Activated CD4-positive, CD25-positive, alpha-beta regulatory T cell treated with anti-CD3 and anti-CD28 coated beads, Interleukin-2, amount 50 U/mL, for 24 hours (primary cell): Measurements from ENCODE around the gene MIB1.
"Not testable (repeated sequence)": the region's sequence is repeated elsewhere in the genome, so short reads cannot be mapped to it uniquely, and the experiment has no call there.

Experiments
- ATAC-seq, 2 donors: fragments of 150-1000 bp; cut with Tn5 transposase; one replicate each; pipeline ENCODE4 v1.10.0; 2021; ENCODE audit warnings: mild to moderate bottlenecking in 1 of 2, moderate library complexity in 1 of 2

MIB1 gene

GRCh38 chr18:21745231-21745630, 4.6 kb downstream of the MIB1 start:
- no peak for ATAC-seq

DNA sequence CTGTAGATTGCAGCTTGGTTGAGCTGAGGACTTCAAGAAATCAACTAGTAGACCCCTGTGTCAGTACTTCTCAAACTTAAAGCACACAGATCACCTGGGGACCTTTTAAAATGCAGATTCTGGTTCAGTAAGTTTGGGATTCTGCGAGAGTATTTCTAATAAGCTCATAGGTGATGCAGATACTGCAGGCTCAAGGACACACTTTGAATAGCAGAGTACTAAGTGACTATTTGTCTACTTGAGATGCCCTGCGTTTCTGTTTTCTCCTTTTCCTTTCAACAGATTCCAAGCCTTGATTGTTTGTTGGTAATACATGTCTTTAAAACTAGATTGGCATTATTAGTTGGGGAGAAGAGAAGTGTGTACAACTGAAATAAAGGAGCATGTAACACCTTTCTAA, 6.7 kb downstream of the MIB1 start:
- ATAC-seq: no peak

DNA sequence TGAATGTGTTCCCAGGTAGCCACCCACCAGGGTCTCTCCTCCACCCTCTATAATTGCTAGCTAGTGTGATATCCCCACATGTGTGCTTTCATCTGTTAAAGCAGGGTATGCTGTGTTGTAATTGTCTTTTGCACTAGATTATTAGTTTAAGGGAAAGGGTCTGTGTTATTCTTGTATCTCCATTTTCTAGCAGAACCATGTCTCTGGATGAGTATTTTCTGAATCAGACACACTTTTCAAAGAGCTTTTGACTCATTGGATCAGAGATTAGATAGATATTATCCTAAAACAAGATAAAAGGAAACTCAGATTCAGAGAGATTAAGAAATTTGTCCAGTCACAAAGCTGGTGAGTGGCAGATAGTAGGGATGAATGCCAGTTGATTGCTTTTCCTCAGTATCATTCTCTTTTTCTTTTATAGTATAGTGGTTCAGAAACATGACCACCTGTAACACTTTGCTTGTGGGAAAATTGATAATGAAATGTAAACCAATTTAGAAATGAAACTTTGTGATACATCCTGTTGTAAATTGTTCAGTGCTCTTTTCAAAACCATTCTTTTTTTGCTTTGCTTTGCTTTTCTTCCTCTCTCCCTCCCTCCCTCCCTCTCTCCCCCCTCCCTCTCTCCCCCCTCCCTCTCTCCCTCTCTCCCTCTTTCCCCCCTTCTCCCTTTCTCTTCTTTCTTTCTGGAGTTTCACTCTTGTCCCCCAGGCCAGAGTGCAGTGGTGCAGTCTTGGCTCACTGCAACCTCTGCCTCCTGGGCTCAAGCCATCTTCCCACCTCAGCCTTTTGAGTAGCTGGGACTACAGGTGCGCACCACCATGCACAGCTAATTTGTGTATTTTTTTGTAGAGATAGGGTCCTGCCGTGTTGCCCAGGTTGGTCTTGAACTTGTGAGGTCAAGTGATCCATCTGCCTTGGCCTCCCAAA, 7.4 kb downstream of the MIB1 start:
- peak in 1 of 2 donors; percentile 44 for ATAC-seq

DNA sequence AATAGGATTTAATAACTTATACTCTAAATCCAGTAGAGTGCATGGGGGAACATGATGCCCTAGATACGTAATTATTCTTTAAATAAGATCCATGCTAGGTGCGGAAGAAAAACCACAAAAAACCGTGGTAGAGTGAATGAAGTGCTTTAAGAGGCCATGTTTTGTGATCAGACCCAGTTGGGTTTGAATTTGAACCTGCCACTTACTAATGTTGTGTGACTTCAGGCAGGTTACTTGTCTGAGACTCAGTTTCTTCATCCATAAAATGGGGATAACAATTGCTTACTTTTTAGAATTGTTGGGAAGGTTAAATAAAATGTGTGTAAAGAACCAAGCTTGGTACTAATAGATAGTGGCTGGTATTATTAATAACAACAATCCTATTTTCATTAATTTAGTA, 17.2 kb downstream of the MIB1 start:
- ATAC-seq: no peak

GRCh38 chr18:21759836-21760235, 19.2 kb downstream of the MIB1 start:
- no peak for ATAC-seq

DNA sequence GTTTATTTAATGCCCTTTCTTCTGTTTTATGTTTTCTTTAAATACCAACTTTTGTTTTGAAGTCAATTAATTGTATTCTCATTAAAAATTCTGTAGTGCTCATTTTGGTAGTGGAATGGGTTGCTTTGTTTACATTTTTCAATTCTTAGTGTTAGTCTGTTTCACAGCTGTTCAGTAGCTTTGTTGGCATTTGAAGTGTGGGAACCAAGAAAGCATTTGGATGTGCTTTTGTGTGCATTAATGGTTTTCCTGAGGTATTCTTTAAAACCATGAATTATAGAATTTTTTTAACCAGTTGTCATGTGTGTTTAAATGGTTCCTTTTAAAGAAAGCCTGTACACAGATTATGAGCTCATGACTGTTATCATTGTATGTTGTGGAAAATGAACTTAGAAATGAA, 19.7 kb downstream of the MIB1 start:
- no peak for ATAC-seq

DNA sequence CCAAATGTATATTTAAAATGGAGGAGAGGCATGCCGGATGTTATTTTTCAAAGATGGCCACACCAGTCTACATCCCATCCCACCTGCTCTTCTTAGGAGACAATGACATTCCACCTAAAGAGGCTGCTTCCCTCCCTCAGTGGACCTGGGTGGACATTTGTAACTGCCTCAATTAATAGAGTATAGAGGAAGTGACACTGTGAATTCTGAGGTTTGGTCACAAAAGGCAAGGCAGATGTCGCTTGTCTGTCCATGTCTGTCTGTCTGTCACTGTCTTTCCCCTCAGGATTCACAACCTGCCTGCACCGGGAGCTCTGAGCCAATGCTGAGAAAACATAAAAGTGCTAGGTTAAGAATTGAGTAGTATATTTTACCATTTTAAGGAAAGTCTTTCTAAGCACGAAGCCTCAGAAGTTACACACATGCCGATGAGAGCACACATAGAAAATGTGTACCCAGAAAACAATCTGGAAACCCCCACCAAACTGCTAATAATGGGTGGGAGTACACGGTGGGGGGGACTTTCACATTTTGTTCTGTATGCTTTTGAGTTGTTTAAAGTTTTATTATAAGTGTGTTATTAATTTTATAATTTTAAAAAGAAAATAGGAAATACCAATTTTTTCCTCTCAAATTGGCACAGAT, 21.0 kb downstream of the MIB1 start:
- ATAC-seq: no peak

DNA sequence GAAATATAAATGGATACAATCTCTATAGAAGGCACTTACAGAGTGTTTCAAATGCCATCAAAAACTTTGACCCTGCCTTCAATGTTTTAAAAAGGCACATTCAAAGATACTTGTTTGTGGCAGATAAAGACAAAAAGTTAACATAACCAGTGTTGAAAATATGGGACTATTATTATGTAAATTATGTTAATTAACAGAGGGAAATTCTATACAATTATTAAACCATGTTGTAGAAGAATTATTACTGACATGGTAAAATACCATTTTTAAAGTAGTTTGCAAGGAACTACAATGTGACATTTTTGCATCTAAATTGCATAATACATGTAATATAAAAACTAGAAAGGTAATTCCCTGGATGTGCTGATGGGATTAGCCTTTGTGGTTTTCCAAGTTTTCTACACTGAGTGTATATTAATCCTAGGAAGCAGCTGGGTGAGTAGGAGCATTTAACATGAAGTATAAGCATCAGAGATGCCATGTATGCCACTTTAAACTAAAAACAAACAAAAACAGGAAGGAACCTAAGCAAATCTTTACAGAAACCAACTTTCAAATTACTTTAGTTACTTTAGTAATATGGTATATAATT, 21.7 kb downstream of the MIB1 start:
- no peak for ATAC-seq

DNA sequence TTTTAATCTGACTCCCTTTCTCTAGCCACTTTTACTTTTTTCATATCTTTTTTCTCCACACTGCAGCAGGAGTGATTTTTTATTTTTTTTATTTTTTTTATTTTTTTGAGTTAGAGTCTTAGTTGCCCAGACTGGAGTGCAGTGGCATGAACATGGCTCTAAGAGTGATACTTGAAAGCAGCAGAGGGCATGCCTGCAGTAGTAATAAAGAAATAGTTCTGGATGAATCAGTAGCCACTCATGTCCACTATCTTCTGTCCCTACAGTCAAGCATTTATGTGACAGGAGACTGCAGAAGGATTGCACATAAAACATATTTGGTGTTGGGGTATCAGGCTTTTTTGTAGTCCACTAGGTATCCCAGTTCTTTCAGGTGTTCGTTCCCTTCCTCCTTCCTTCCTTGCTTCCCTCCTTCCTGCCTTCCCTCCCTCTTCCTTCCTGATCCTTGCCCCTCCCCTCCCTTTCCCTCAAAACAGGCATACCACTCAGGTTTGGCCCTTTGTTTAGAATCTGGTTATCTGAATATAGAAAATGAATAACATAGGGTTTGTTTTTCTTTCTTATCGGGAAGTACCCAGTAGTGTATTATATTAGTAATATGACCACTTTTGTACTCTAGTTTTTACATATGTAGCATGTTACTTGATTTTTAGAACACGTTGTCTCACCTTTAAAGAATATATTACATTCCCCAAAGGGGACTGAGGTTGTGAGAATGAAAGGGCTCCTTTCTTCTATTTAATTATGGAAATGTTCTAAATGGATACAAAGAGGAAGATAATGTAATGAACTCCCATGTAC, 23.5 kb downstream of the MIB1 start:
- ATAC-seq: peak in 1 of 2 donors; percentile 13

- no peak for ATAC-seq
These were observed 28.6 kb downstream of the MIB1 start for GRCh38 chr18:21769206-21769605.

DNA sequence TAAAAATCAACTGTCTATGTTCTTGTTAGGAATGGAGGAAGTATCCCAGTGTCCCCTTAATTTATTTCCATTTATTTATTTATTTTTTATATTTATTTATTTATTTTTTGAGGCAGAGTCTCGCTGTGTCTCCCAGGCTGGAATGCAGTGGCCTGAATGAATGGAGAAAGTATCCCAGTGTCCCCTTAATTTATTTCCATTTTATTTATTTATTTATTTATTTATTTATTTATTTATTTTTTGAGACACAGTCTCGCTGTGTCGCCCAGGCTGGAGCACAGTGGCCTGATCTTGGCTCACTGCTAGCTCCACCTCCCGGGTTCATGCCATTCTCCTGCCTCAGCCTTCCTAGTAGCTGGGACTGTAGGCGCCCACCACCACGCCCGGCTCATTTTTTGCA, 34.1 kb downstream of the MIB1 start:
- no peak for ATAC-seq

DNA sequence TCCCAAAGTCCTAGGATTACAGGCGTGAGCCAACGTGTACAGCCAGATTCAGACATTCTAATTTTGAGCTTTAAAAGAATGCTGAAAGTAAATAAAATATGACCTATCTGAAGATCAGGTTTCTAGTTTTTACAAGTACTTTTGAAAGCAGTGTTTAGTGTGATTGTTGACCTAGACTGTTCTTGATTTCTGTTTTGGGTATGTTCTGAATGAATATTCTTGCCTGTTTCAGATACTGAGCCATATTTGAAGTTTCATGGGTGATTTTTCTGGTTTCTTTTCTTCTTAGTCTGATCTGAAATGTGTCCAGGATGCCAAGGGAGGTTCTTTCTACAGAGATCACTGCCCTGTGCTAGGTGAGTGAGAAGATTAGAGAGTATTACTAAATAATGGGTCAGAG, 37.2 kb downstream of the MIB1 start:
- no peak for ATAC-seq

- ATAC-seq: no peak
These were observed 45.9 kb downstream of the MIB1 start for GRCh38 chr18:21786526-21786925.

- ATAC-seq: not testable (repeated sequence)
These were observed 55.5 kb downstream of the MIB1 start for GRCh38 chr18:21796089-21796488.

GRCh38 chr18:21798126-21798525, 57.5 kb downstream of the MIB1 start:
- no peak for ATAC-seq

GRCh38 chr18:21799721-21800120, 59.1 kb downstream of the MIB1 start:
- no peak for ATAC-seq

DNA sequence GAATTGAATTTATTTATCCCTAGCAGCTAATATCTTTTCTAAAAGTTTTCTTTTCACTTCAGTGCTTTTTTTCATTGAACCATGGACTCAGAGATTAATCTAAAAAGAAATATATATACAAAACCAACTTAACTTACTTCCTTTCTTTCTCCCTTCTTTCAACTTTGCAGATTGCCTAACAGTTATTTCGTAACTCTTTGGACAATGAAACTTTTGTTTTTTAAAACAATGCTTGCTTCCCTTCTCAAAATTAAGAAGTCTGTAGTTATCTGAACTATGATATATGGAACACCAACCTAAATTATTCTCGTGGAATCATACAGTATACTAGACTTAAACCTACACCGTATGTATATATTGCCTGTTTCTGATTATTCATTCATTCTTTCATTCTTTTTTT, 62.9 kb downstream of the MIB1 start:
- ATAC-seq: no peak

DNA sequence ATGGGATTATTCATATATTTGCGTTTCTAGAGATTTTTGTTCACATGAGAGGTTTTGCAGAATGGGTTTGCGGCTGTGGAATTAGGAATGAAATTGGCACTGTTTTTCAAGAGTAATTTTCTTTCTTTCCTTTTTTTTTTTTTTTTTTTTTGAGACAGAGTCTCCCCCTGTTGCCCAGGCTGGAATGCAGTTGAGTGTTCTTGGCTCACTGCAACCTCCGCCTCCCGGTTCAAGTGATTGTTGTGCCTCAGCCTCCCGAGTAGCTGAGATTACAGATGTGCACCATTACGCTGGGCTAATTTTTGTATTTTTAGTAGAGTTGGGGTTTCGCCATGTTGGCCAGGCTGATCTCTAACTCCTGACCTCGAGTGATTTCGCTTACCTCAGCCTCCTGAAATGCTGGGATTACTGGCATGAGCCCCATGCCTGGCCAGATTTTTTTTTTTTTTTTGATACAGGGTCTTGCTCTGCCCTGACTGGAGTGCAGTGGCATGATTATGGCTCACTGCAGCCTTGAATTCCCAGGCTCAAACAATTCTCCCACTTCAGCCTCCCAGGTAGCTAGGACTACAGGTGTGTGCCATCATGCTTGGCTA, 65.3 kb downstream of the MIB1 start:
- ATAC-seq: no peak

DNA sequence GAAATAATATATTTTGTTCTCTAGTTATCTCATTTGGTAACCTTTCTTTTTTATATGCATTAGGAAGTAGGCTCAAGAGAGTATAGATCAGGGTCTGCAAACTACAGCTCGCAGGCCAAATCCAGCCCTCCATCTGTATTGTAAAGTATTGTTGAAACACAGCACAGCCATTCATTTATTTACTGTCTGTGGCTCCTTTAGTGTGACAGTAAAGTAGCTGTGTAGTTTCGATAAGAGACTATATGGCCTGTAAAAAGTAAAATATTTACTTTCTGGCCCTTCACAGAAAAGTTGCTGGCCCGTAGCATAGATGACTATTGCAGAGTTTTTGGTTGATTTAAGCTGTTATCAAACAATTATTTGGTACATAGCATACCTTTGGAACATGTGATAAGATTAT, 67.6 kb downstream of the MIB1 start:
- no peak for ATAC-seq

DNA sequence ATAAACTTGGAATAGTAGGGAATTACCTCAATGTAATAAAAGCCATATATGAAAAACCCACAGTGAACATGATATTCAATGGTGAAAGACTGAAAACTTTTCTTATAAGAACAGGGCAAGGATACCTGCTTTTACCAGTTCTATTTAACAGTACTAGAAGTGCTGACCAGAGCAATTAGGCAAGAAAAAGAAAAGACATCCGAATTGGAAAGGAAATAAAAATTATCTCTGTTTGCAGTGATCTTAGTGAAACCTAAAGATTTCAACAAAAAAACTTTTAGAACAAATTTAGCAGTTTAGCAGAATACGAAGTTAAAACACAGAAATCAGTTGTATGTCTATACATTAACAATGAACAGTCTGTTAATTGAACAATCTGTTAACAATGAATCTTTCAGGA, 69.1 kb downstream of the MIB1 start:
- ATAC-seq: no peak

DNA sequence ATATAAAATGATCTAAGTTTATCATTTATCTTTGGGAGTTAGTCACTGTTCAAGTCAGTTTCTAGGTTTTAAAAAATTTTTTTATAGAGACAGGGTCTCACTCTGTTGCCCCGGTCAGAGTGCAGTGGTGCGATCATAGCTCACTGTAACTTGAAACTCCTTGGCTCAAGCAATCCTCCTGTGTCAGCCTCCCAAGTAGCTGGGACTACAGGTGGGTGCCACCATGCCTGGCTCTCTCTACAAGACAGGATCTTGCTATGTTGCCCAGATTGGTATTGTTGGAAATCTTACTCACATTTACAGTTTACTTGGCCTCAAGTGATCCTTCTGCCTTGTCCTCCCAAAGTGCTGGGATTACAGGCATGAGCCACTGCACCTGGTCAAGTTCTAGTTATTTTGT, 74.5 kb downstream of the MIB1 start:
- no peak for ATAC-seq

DNA sequence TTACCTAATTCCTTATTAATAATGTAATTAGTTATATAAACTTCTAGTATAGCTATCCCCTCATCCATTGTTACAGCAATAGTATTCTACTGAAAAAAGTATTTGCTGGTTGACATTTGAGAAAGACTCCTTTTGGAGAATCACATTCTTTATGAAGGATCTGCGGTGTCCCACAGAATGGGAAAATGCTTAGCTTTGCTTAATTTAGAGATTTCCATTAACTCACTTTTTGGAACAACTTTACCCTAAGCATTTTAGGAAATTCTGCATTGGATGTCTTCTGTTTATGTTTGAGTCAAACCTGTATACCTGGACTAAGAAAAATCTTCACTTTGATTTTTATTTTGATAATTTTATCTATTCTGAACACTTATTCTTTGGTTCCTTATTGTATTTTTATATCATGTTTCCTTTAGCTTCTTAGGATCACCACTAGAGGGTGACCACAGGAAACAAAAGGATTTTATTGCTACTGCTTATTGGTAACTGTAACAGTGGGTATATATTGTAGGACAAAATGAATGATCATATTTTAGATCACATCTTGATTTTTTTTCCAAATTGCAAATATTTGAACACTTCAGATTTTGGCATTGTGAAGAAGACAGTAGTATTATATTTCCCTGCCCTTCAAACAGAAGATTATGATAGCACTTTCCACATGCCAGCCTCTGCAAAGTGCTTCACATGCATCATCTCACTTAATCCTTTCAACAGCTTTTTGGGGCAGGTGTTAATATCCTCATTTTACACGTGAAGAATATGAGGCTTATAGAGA, 79.6 kb downstream of the MIB1 start:
- ATAC-seq: no peak
